ENCODE measurements around the gene S100A11.
"Not testable (repeated sequence)": the region's sequence is repeated elsewhere in the genome, so short reads cannot be mapped to it uniquely, and the experiment has no call there.

DNA sequence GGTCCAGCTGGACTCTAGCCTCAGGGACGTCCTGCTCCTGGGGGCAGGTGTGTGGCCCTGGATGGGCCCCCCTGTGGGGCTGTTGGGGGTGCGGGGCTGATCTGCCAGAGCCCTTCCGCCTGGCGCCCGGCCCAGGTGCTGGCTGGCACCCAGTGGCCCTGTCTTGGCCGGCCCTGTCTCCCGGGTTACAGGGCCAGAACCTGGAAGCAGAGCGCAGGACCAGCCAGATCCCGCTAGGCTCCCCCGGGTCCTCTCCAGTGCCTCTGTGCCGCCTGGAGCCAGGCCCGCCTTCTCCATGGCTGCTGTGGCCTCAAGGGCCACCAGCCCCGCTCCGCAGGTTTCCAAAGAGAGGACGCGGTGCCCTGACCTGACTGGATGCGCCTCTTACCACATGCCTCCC, 44.2 kb upstream of the S100A11 start:
- TF ChIP-seq, protein P1, sequence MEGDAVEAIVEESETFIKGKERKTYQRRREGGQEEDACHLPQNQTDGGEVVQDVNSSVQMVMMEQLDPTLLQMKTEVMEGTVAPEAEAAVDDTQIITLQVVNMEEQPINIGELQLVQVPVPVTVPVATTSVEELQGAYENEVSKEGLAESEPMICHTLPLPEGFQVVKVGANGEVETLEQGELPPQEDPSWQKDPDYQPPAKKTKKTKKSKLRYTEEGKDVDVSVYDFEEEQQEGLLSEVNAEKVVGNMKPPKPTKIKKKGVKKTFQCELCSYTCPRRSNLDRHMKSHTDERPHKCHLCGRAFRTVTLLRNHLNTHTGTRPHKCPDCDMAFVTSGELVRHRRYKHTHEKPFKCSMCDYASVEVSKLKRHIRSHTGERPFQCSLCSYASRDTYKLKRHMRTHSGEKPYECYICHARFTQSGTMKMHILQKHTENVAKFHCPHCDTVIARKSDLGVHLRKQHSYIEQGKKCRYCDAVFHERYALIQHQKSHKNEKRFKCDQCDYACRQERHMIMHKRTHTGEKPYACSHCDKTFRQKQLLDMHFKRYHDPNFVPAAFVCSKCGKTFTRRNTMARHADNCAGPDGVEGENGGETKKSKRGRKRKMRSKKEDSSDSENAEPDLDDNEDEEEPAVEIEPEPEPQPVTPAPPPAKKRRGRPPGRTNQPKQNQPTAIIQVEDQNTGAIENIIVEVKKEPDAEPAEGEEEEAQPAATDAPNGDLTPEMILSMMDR (IDR thresholded peaks at IDR 0.05) = not testable (repeated sequence)
- TF ChIP-seq EZH2, EZH2phosphoT487 (IDR thresholded peaks at IDR 0.05): not testable (repeated sequence)
